Urothelium cell line (cell line): ENCODE data around the gene CCL25.

ENCODE experiments used
- DNase-seq: peaks from one replicate; pipeline ENCODE4 v3.0.0; 2011; ENCODE audit warnings: low spot score, mixed read lengths
- FAIRE-seq: peaks from 2 replicates; lab custom pipeline; 2011; peaks lifted over from hg19 to GRCh38; lab: Jason Lieb, UNC

CCL25 gene

GRCh38 chr19:8109455-8109854 lies 56.9 kb downstream of the CCL25 start:
- FAIRE-seq (no peak), DNase-seq (no peak)

GRCh38 chr19:8109890-8110662 lies 57.5 kb downstream of the CCL25 start:
- FAIRE-seq = no peak

GRCh38 chr19:8110931-8111330 lies 58.4 kb downstream of the CCL25 start:
- FAIRE-seq = no peak

More at GRCh38 chr19:8109890-8110662, 57.5 kb downstream of the CCL25 start:
- DNase-seq = no peak

GRCh38 chr19:8111376-8111775 lies 58.8 kb downstream of the CCL25 start:
- no peak for FAIRE-seq
- no peak for DNase-seq

More at GRCh38 chr19:8110931-8111330, 58.4 kb downstream of the CCL25 start:
- DNase-seq = no peak
